Trophoblast cell (in vitro differentiated cells and primary cell): ENCODE measurements around the gene CSNK2A2.

Experiments
- DNase-seq, 2 donors: peaks; one replicate each; pipeline ENCODE4 v3.0.0-alpha.2; 2016
- H2AFZ ChIP-seq: 2 replicates; pipeline ENCODE4 v1.6.1; 2013; ENCODE audit warnings: low read length, moderate library complexity, mild to moderate bottlenecking; ENCODE audit not compliant: insufficient read depth, poor library complexity
- H2AK5ac ChIP-seq: 2 replicates; pipeline ENCODE4 v1.6.1; 2013; ENCODE audit warnings: mild to moderate bottlenecking, low read length
- H2BK120ac ChIP-seq: 2 replicates; pipeline ENCODE4 v1.6.1; 2013; ENCODE audit warnings: low read length, mild to moderate bottlenecking, moderate library complexity; ENCODE audit not compliant: insufficient read depth, poor library complexity
- H2BK12ac ChIP-seq: 2 replicates; pipeline ENCODE4 v1.6.1; 2013; ENCODE audit warnings: mild to moderate bottlenecking, low read length, moderate library complexity
- H2BK5ac ChIP-seq: 2 replicates; pipeline ENCODE4 v1.6.1; 2013; ENCODE audit warnings: low read length, low read depth, moderate library complexity, mild to moderate bottlenecking; ENCODE audit not compliant: poor library complexity
- H3K14ac ChIP-seq: 2 replicates; pipeline ENCODE4 v1.6.1; 2013; ENCODE audit warnings: mild to moderate bottlenecking, low read length
- H3K18ac ChIP-seq: 2 replicates; pipeline ENCODE4 v1.6.1; 2013; ENCODE audit warnings: mild to moderate bottlenecking, low read length
- H3K23ac ChIP-seq: 2 replicates; pipeline ENCODE4 v1.6.1; 2013; ENCODE audit warnings: low read length
- H3K27ac ChIP-seq: 2 replicates; pipeline ENCODE4 v1.5.1; 2013; ENCODE audit warnings: low read depth, mild to moderate bottlenecking, inconsistent platforms, low read length, moderate library complexity
- H3K27me3 ChIP-seq: 2 replicates; pipeline ENCODE4 v1.6.1; 2013; ENCODE audit warnings: inconsistent platforms, mild to moderate bottlenecking, low read length, moderate library complexity; ENCODE audit not compliant: insufficient read depth
- H3K36me3 ChIP-seq, 2 experiments: 1 replicate in 1 of 2; 2 replicates in 1 of 2; pipeline ENCODE4 v1.6.1; 2013; ENCODE audit warnings: low read length in 2 of 2, mild to moderate bottlenecking in 2 of 2, moderate library complexity in 1 of 2; ENCODE audit not compliant: insufficient read depth in 2 of 2, control insufficient read depth in 1 of 2
- H3K4ac ChIP-seq: 2 replicates; pipeline ENCODE4 v1.6.1; 2013; ENCODE audit warnings: low read depth, mild to moderate bottlenecking, low read length, moderate library complexity
- H3K4me1 ChIP-seq, 2 experiments: 1 replicate in 1 of 2; 2 replicates in 1 of 2; pipeline ENCODE4 v1.6.1; 2013; ENCODE audit warnings: low read length in 2 of 2, mild to moderate bottlenecking in 2 of 2, moderate library complexity in 1 of 2; ENCODE audit not compliant: insufficient read depth in 2 of 2, control insufficient read depth in 1 of 2
- H3K4me2 ChIP-seq: 2 replicates; pipeline ENCODE4 v1.6.1; 2013; ENCODE audit warnings: inconsistent platforms, mild to moderate bottlenecking, low read length, moderate library complexity
- H3K4me3 ChIP-seq: 2 replicates; pipeline ENCODE4 v1.5.1; 2013; ENCODE audit warnings: mild to moderate bottlenecking, low read depth, low read length, inconsistent platforms
- H3K79me1 ChIP-seq: one replicate; pipeline ENCODE4 v1.6.1; 2013; ENCODE audit warnings: low read length
- H3K79me2 ChIP-seq: 2 replicates; pipeline ENCODE4 v1.6.1; 2013; ENCODE audit warnings: low read length, mild to moderate bottlenecking; ENCODE audit not compliant: control insufficient read depth, insufficient read depth, poor library complexity
- H3K9ac ChIP-seq: 2 replicates; pipeline ENCODE4 v1.6.1; 2013; ENCODE audit warnings: mild to moderate bottlenecking, low read length
- H3K9me3 ChIP-seq: 2 replicates; pipeline ENCODE4 v1.6.1; 2013; ENCODE audit warnings: low read depth, mild to moderate bottlenecking, control low read depth, inconsistent platforms, low read length; ENCODE audit not compliant: insufficient read depth
- H4K12ac ChIP-seq: 2 replicates; pipeline ENCODE4 v1.6.1; 2013; ENCODE audit warnings: low read depth, mild to moderate bottlenecking, low read length, moderate library complexity
- H4K8ac ChIP-seq: 2 replicates; pipeline ENCODE4 v1.6.1; 2013; ENCODE audit warnings: low read depth, mild to moderate bottlenecking, low read length, moderate library complexity
- H4K91ac ChIP-seq: one replicate; pipeline ENCODE4 v1.6.1; 2013; ENCODE audit warnings: low read depth, mild to moderate bottlenecking, low read length, moderate library complexity
- WGBS: extraction: QIAGEN DNeasy Blood & Tissue Kit; methylation state at CpG from one replicate; pipeline ENCODE4 v1.1.7; 2013; ENCODE audit warnings: missing lambda C conversion rate; ENCODE audit not compliant: insufficient read length, insufficient coverage; ENCODE audit errors: extremely low coverage; 5-methylcytosine and 5-hydroxymethylcytosine counted together

Gene CSNK2A2

GRCh38 chr16:58177353-58177710 is 20.6 kb downstream of the CSNK2A2 start:
- no peak overlapping the region for H3K4me3 ChIP-seq
- H3K9ac ChIP-seq, result no peak overlapping the region
- no peak overlapping the region for H2AK5ac ChIP-seq
- no peak overlapping the region for H4K12ac ChIP-seq
- H2BK12ac ChIP-seq, result no peak overlapping the region
- no peak overlapping the region for H4K8ac ChIP-seq
- no peaks in the 10 kb centered on the region for H3K4me1 ChIP-seq
- no peaks in the 10 kb centered on the region for H3K27me3 ChIP-seq
- H3K79me1 ChIP-seq, result no peaks in the 10 kb centered on the region
- H3K4ac ChIP-seq, result no peak overlapping the region
- H3K4me2 ChIP-seq, result no peak overlapping the region
- H3K14ac ChIP-seq, result no peak overlapping the region
- no peak overlapping the region for H2BK5ac ChIP-seq
- no peaks in the 10 kb centered on the region for H3K9me3 ChIP-seq
- H4K91ac ChIP-seq, result no peak overlapping the region
- no peak for DNase-seq
- H3K23ac ChIP-seq, result no peak overlapping the region
- no peak overlapping the region for H2BK120ac ChIP-seq
- H3K36me3 ChIP-seq, result peaks cover 18 to 32% of the 10 kb centered on the region in 2 experiments
- no peak overlapping the region for H2AFZ ChIP-seq
- H3K27ac ChIP-seq, result no peak overlapping the region
- no CpG with 5 or more reads among the region's 1 CpG for WGBS
- no peak overlapping the region for H3K18ac ChIP-seq
- no peaks in the 10 kb centered on the region for H3K79me2 ChIP-seq

- H3K9me3 ChIP-seq, result no peaks in the 10 kb centered on the region
- no peaks in the 10 kb centered on the region for H3K79me2 ChIP-seq
- H3K23ac ChIP-seq, result no peak overlapping the region
- H3K36me3 ChIP-seq, result peaks cover 17 to 34% of the 10 kb centered on the region in 2 experiments
- no peaks in the 10 kb centered on the region for H3K27me3 ChIP-seq
- no peak overlapping the region for H4K8ac ChIP-seq
- no peak overlapping the region for H3K18ac ChIP-seq
- H4K12ac ChIP-seq, result no peak overlapping the region
- H3K4ac ChIP-seq, result no peak overlapping the region
- no peaks in the 10 kb centered on the region for H3K4me1 ChIP-seq
- H2BK5ac ChIP-seq, result no peak overlapping the region
- no peak overlapping the region for H3K27ac ChIP-seq
- DNase-seq, result no peak
- no peak overlapping the region for H3K9ac ChIP-seq
- WGBS, result no CpG with 5 or more reads among the region's 5 CpGs
- no peak overlapping the region for H2AK5ac ChIP-seq
- H2AFZ ChIP-seq, result no peak overlapping the region
- H4K91ac ChIP-seq, result no peak overlapping the region
- no peak overlapping the region for H3K14ac ChIP-seq
- H3K79me1 ChIP-seq, result no peaks in the 10 kb centered on the region
- no peak overlapping the region for H2BK120ac ChIP-seq
- no peak overlapping the region for H3K4me2 ChIP-seq
- H2BK12ac ChIP-seq, result no peak overlapping the region
- H3K4me3 ChIP-seq, result no peak overlapping the region
Observed at GRCh38 chr16:58176608-58177352, 21.1 kb downstream of the CSNK2A2 start.

DNA sequence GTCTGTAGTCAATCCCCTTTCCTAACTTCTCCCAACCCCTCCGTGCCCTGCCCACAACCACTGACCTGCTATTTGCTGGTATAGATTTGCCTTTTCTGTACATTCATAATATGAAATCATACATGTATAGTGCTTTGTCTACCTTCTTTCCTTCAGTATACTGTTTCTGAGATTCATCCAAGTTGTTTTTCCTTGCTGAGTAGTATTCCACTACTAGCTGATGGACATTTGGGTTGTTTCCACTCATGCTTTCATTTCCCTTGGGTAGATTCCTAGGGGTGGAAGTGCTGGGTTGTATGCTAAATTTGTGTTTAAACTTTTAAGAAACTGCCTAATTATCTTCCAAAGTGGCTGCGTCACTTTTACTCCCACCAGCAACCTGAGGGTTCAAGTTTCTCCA is 27.7 kb downstream of the CSNK2A2 start:
- no peak for DNase-seq
- no peaks in the 10 kb centered on the region for H3K4me1 ChIP-seq

GRCh38 chr16:58160855-58161254 is 37.1 kb downstream of the CSNK2A2 start:
- H3K4ac ChIP-seq, result no peak overlapping the region
- no peak overlapping the region for H4K91ac ChIP-seq
- no peak overlapping the region for H3K23ac ChIP-seq
- no peaks in the 10 kb centered on the region for H3K79me1 ChIP-seq
- H3K18ac ChIP-seq, result no peak overlapping the region
- no peaks in the 10 kb centered on the region for H3K27me3 ChIP-seq
- H3K4me1 ChIP-seq, result no peaks in the 10 kb centered on the region
- no peak overlapping the region for H3K14ac ChIP-seq
- H3K79me2 ChIP-seq, result no peaks in the 10 kb centered on the region
- no peaks in the 10 kb centered on the region for H3K9me3 ChIP-seq
- H2BK5ac ChIP-seq, result no peak overlapping the region
- no peak overlapping the region for H2BK120ac ChIP-seq
- no peak overlapping the region for H3K4me3 ChIP-seq
- H2AFZ ChIP-seq, result no peak overlapping the region
- H4K8ac ChIP-seq, result no peak overlapping the region
- H3K9ac ChIP-seq, result no peak overlapping the region
- H2BK12ac ChIP-seq, result no peak overlapping the region
- peaks cover 18 to 44% of the 10 kb centered on the region in 2 experiments for H3K36me3 ChIP-seq
- no peak overlapping the region for H3K4me2 ChIP-seq
- no peak overlapping the region for H3K27ac ChIP-seq
- no peak overlapping the region for H2AK5ac ChIP-seq
- WGBS, result no CpG with 5 or more reads among the region's 3 CpGs
- no peak overlapping the region for H4K12ac ChIP-seq
- no peak for DNase-seq

More for the DNA sequence above, 27.7 kb downstream of the CSNK2A2 start:
- Histone ChIP-seq H3K23ac (no peak overlapping the region), H2BK120ac (no peak overlapping the region), H2AFZ (no peak overlapping the region), H3K4ac (no peak overlapping the region), H2BK12ac (no peak overlapping the region), H3K14ac (no peak overlapping the region), H3K18ac (no peak overlapping the region), H3K4me3 (no peak overlapping the region), H3K36me3 (peaks cover 21 to 54% of the 10 kb centered on the region in 2 experiments), H3K79me1 (no peaks in the 10 kb centered on the region), H3K4me2 (no peak overlapping the region), H4K91ac (no peak overlapping the region), H3K27ac (no peak overlapping the region), H3K27me3 (no peaks in the 10 kb centered on the region), H4K8ac (no peak overlapping the region), H3K79me2 (no peaks in the 10 kb centered on the region), H3K9me3 (no peaks in the 10 kb centered on the region), H2BK5ac (no peak overlapping the region), H2AK5ac (no peak overlapping the region), H4K12ac (no peak overlapping the region), H3K9ac (no peak overlapping the region)
- no CpG with 5 or more reads among the region's 2 CpGs for WGBS
